Lower leg skin (tissue), 3 donors: ENCODE data around the gene SLC4A8.
"Not testable (repeated sequence)": the region's sequence is repeated elsewhere in the genome, so short reads cannot be mapped to it uniquely, and the experiment has no call there.

Source experiments
- POLR2A ChIP-seq, 2 donors: fragments of 450-650 bp; IDR thresholded peaks; one replicate each; pipeline ENCODE4 v1.6.1; 2016 to 2017; ENCODE audit warnings: antibody characterized with exemption in 2 of 2, mild to moderate bottlenecking in 1 of 2, moderate library complexity in 1 of 2
- TF ChIP-seq, protein P1 (sequence below), 3 donors: fragments of 450-650 bp; IDR thresholded peaks; one replicate each; pipeline ENCODE4 v1.5.1; 2016; ENCODE audit warnings: antibody characterized with exemption in 3 of 3, mild to moderate bottlenecking in 3 of 3, moderate library complexity in 2 of 3

DNA sequence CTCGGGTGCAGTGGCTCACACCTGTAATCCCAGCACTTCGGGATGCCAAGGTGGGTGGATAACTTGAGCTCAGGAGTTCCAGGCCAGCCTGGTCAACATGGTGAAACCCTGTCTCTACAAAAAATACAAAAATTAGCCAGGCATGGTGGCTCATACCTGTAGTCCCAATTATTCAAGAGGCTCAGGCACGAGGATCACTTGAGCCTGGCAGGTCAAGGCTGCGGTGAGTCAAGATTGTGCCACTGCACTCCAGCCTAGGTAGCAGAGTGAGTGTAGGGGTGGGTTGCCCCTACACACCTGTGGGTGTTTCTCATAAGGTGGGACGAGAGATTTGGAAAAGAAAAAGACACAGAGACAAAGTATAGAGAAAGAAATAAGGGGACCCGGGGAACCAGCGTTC, 29.4 kb downstream of the SLC4A8 start:
- TF ChIP-seq, protein P1, sequence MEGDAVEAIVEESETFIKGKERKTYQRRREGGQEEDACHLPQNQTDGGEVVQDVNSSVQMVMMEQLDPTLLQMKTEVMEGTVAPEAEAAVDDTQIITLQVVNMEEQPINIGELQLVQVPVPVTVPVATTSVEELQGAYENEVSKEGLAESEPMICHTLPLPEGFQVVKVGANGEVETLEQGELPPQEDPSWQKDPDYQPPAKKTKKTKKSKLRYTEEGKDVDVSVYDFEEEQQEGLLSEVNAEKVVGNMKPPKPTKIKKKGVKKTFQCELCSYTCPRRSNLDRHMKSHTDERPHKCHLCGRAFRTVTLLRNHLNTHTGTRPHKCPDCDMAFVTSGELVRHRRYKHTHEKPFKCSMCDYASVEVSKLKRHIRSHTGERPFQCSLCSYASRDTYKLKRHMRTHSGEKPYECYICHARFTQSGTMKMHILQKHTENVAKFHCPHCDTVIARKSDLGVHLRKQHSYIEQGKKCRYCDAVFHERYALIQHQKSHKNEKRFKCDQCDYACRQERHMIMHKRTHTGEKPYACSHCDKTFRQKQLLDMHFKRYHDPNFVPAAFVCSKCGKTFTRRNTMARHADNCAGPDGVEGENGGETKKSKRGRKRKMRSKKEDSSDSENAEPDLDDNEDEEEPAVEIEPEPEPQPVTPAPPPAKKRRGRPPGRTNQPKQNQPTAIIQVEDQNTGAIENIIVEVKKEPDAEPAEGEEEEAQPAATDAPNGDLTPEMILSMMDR (IDR thresholded peaks at IDR 0.05) = not testable (repeated sequence)
- not testable (repeated sequence) for TF ChIP-seq POLR2A (IDR thresholded peaks at IDR 0.05)
